HCT116 (cell line): Measurements from ENCODE around the gene DTNB. TPM values are rescaled to one million over a fixed set of nuclear protein-coding genes. Genes with fewer than 3 reads are reported as not detected.

Experiments
- ATAC-seq: fragments of 200-7000 bp; cut with Tn5 transposase; 2 replicates; pipeline ENCODE4 v1.9.1; 2020; ENCODE audit warnings: mild to moderate bottlenecking, moderate library complexity
- BruUV-seq: library from RNA; stranded (reverse); fragments of 400-500 nt; replicated peaks from 2 replicates; lab custom pipeline; 2021; lab: Mats Ljungman, UMichigan
- CTCF ChIA-PET: fragments of 300-600 bp; sonication (Branson Sonifier 250); formaldehyde crosslinking; loops from one replicate; lab custom pipeline; 2021; ENCODE audit warnings: antibody characterized with exemption; lab: Charles Lee
- POLR2A ChIA-PET: fragments of 300-600, 350-600 bp; sonication (Branson Sonifier 250); formaldehyde crosslinking; loops from one replicate; lab custom pipeline; 2021; ENCODE audit warnings: antibody characterized with exemption; lab: Charles Lee
- RAD21 ChIA-PET, 2 experiments: fragments of 300-600 bp; sonication (Branson Sonifier 250); formaldehyde crosslinking; loops; one replicate each; lab custom pipeline; 2023; ENCODE audit warnings: low total read pairs in 2 of 2; ENCODE audit not compliant: uncharacterized antibody in 2 of 2, unreplicated experiment in 2 of 2, low non-redundant PET in 1 of 2; lab: Charles Lee
- DNase-seq: peaks from one replicate; pipeline ENCODE4 v3.0.0-alpha.2; 2010; ENCODE audit warnings: low read depth, low spot score
- H2AFZ ChIP-seq: fragments of 200-600 bp; shearing (Covaris generic), sonication (generic); 2 replicates; pipeline ENCODE4 v1.6.1; 2017; ENCODE audit warnings: low read depth, mixed run types, mixed read lengths, antibody characterized with exemption, low read length; ENCODE audit not compliant: poor library complexity, severe bottlenecking
- H3K27ac ChIP-seq: 2 replicates; pipeline ENCODE4 v1.5.1; 2012; ENCODE audit warnings: low read depth, low read length
- H3K27me3 ChIP-seq: fragments of 200-600 bp; sonication (generic); 2 replicates; pipeline ENCODE4 v1.6.1; 2016; ENCODE audit warnings: mixed run types, low read length, mixed read lengths; ENCODE audit not compliant: insufficient read depth
- H3K36me3 ChIP-seq, 2 experiments: fragments of 200-500 bp in 1 of 2; fragments of 200-600 bp in 1 of 2; sonication (Bioruptor generic) in 1 of 2; sonication (generic) in 1 of 2; 2 replicates each; pipeline versions ENCODE4 v1.5.1 to v1.6.1; 2014 to 2016; ENCODE audit warnings: low read length in 2 of 2, inconsistent platforms in 1 of 2, mixed read lengths in 1 of 2, mixed run types in 1 of 2; ENCODE audit not compliant: insufficient read depth in 2 of 2, control insufficient read depth in 1 of 2
- H3K4me1 ChIP-seq, 2 experiments: fragments of 200-600 bp in 1 of 2; sonication (generic) in 1 of 2; 2 replicates each; pipeline versions ENCODE4 v1.5.1 to v1.6.1; 2012 to 2017; ENCODE audit warnings: low read length in 2 of 2, inconsistent platforms in 1 of 2, mild to moderate bottlenecking in 1 of 2, mixed read lengths in 1 of 2, mixed run types in 1 of 2, moderate library complexity in 1 of 2; ENCODE audit not compliant: insufficient read depth in 2 of 2, control insufficient read depth in 1 of 2
- H3K4me2 ChIP-seq: fragments of 200-600 bp; sonication (generic); 2 replicates; pipeline ENCODE4 v1.6.1; 2017; ENCODE audit warnings: mixed run types, low read length, mixed read lengths
- H3K4me3 ChIP-seq, 2 experiments: fragments of 200-600 bp in 1 of 2; sonication (generic) in 1 of 2; replicated peaks in 1 of 2; 2 replicates each; pipeline ENCODE4 v1.5.1; 2011 to 2016; ENCODE audit warnings: low read length in 2 of 2, control low read depth in 1 of 2, low read depth in 1 of 2, mild to moderate bottlenecking in 1 of 2, mixed read lengths in 1 of 2, mixed run types in 1 of 2
- H3K79me2 ChIP-seq: fragments of 200-600 bp; sonication (generic); 2 replicates; pipeline ENCODE4 v1.6.1; 2017; ENCODE audit warnings: mild to moderate bottlenecking, mixed run types, low read length, moderate library complexity, mixed read lengths; ENCODE audit not compliant: insufficient read depth
- H3K9ac ChIP-seq: fragments of 200-600 bp; sonication (generic); 2 replicates; pipeline ENCODE4 v1.6.1; 2016; ENCODE audit warnings: low read length, mixed read lengths
- H3K9me2 ChIP-seq: fragments of 200-600 bp; sonication (generic), shearing (Covaris generic); 2 replicates; pipeline ENCODE4 v1.6.1; 2017; ENCODE audit warnings: mixed run types, mild to moderate bottlenecking, moderate library complexity; ENCODE audit not compliant: insufficient read depth
- H3K9me3 ChIP-seq, 2 experiments: fragments of 200-500 bp in 1 of 2; fragments of 200-600 bp in 1 of 2; sonication (Bioruptor generic) in 1 of 2; sonication (generic) in 1 of 2; 2 replicates each; pipeline ENCODE4 v1.6.1; 2014 to 2017; ENCODE audit warnings: low read length in 2 of 2, mixed read lengths in 2 of 2, inconsistent platforms in 1 of 2, low read depth in 1 of 2, mild to moderate bottlenecking in 1 of 2, mixed run types in 1 of 2, moderate library complexity in 1 of 2; ENCODE audit not compliant: control insufficient read depth in 1 of 2, insufficient read depth in 1 of 2
- H4K20me1 ChIP-seq: fragments of 200-600 bp; sonication (generic), shearing (Covaris generic); 2 replicates; pipeline ENCODE4 v1.6.1; 2017; ENCODE audit warnings: mixed run types, mild to moderate bottlenecking, moderate library complexity; ENCODE audit not compliant: insufficient read depth
- ATF3 ChIP-seq: IDR thresholded peaks from 2 replicates; pipeline ENCODE4 v1.6.1; 2012
- CTCF ChIP-seq, 3 experiments: fragments of 200-600 bp in 1 of 3; sonication (generic) in 1 of 3; IDR thresholded peaks in 2 of 3; conservative IDR thresholded peaks in 1 of 3; 2 replicates each; pipeline ENCODE4 v1.5.1; 2012 to 2017; ENCODE audit warnings: low read depth in 2 of 3, low read length in 2 of 3, antibody characterized with exemption in 1 of 3, borderline replicate concordance in 1 of 3, control low read depth in 1 of 3, mild to moderate bottlenecking in 1 of 3, mixed read lengths in 1 of 3, mixed run types in 1 of 3, moderate library complexity in 1 of 3; ENCODE audit not compliant: insufficient read depth in 1 of 3
- EZH2 ChIP-seq: fragments of 200-600 bp; sonication (generic); IDR thresholded peaks from 2 replicates; pipeline ENCODE4 v1.6.1; 2017; ENCODE audit warnings: antibody characterized with exemption, mixed run types
- JUND ChIP-seq: IDR thresholded peaks from 2 replicates; pipeline ENCODE4 v1.6.1; 2012
- REST ChIP-seq: IDR thresholded peaks from 2 replicates; pipeline ENCODE4 v1.6.1; 2012; ENCODE audit warnings: low read depth
- intact Hi-C: fragments of 100-400 bp; cut with micrococcal nuclease; formaldehyde crosslinking; loops from 2 replicates; pipeline ENCODE4 v1.10.0; 2022
- total RNA-seq: library from RNA; stranded (reverse); gene quantifications from one replicate; pipeline ENCODE4 v1.2.1, GENCODE V29; 2021; ENCODE audit not compliant: unreplicated experiment

Gene DTNB
- total RNA-seq, 1 experiment from 2014 or later, result 30.2 TPM

- Histone ChIP-seq H3K9me2 (no peaks in the 10 kb centered on the region), H3K36me3 (no peaks in the 10 kb centered on the region), H3K27me3 (no peaks in the 10 kb centered on the region), H3K9ac (no peak overlapping the region), H3K79me2 (no peaks in the 10 kb centered on the region), H4K20me1 (no peaks in the 10 kb centered on the region), H3K27ac (no peak overlapping the region), H3K4me3 (no peak overlapping the region), H3K4me1 (no peaks in the 10 kb centered on the region), H2AFZ (no peak overlapping the region), H3K9me3 (peaks cover 0 to 7% of the 10 kb centered on the region in 2 experiments; a peak in 1 of 4 replicates), H3K4me2 (no peak overlapping the region)
- ChIA-PET CTCF (no interaction called here), RAD21 (no interaction called here), POLR2A (no interaction called here)
- DNase-seq (no peak), ATAC-seq (no peak)
- BruUV-seq, result no TSS peak
- TF ChIP-seq JUND (no peak), CTCF (IDR thresholded peaks at IDR 0.05 in 2 of 3, conservative IDR thresholded peaks at IDR 0.05 in 1 of 3; ENCODE audit: borderline replicate concordance in 1 of 3, insufficient read depth in 1 of 3, low read depth in 2 of 3, low read length in 2 of 3) (no peak), ATF3 (no peak), REST (no peak), EZH2 (no peak)
- intact Hi-C loops, result no loop called here
These were observed 194.6 kb downstream of the DTNB start for GRCh38 chr2:25478736-25479135.
